Measurements from ENCODE around the gene SHISAL1.

SHISAL1 gene

DNA sequence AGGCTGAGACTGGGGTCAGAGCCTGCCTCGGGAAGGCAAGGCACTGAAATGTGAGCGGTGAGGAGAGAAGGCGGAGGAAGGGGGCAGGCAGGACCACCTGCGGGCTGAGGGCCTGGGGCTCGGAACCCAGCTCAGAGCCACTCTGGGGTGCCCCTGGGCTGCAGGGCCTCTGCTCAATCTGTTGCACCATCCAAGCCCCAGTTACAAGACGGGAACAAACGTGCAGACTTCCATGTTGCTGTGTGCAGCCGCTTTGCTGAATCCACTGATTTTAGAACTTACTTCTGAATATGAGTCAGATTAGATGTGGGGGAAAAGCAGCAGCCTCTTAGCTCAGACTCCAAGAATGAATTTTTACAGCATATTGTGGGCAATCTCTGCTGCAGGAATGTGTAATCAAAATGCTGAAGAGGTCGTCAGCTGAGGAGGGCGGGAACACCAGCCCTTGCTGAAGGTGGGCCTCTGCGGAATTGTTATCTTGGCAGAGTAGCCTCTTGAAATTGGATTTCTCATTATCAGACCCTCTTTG, 110.4 kb downstream of the SHISAL1 start:
- H3K27me3 ChIP-seq, result no peaks in the 10 kb centered on the region
- TF ChIP-seq CTCF (IDR thresholded peaks at IDR 0.05; ENCODE audit: low read depth, low read length), result no peak
- no peak for DNase-seq
- peaks cover 2% of the 10 kb centered on the region for H3K4me1 ChIP-seq
- no peak overlapping the region for H3K4me3 ChIP-seq (ENCODE audit: low read depth, low read length)
- H3K36me3 ChIP-seq, result no peaks in the 10 kb centered on the region
- H3K9me3 ChIP-seq, result no peaks in the 10 kb centered on the region; the same call in 1 of the 2 replicates

DNA sequence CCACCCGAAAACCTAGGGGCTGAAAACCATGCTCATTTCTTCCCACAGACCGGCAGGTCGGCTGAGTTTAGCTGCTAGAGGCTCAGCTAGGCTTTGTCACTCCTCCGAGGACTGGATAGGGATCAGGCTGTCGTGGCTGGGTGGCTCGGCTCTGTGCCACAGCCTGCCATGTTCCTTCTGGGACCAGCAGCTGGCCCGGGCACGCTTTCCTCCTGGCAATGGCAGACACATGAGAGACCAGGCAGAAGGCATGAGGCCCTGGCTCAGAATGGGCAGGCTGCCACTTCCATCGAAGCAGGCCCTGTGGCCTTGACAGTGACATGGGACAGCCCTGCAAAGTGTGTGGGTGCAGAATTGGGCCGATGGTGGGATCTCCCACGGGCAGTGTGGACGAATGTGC, 111.1 kb downstream of the SHISAL1 start:
- Histone ChIP-seq H3K9me3 (no peaks in the 10 kb centered on the region; the same call in 1 of the 2 replicates), H3K27me3 (no peaks in the 10 kb centered on the region), H3K36me3 (no peaks in the 10 kb centered on the region), H3K4me3 (ENCODE audit: low read depth, low read length) (no peak overlapping the region), H3K4me1 (peaks cover 2% of the 10 kb centered on the region)
- no peak for DNase-seq
- no peak for TF ChIP-seq CTCF (IDR thresholded peaks at IDR 0.05; ENCODE audit: low read depth, low read length)

GRCh38 chr22:44200855-44201550, 111.7 kb downstream of the SHISAL1 start:
- no peak overlapping the region for H3K4me3 ChIP-seq (ENCODE audit: low read depth, low read length)
- no peak for TF ChIP-seq CTCF (IDR thresholded peaks at IDR 0.05; ENCODE audit: low read depth, low read length)
- DNase-seq, result no peak
- H3K36me3 ChIP-seq, result no peaks in the 10 kb centered on the region
- no peaks in the 10 kb centered on the region for H3K27me3 ChIP-seq
- H3K9me3 ChIP-seq, result no peaks in the 10 kb centered on the region; the same call in 1 of the 2 replicates
- H3K4me1 ChIP-seq, result peaks cover 2% of the 10 kb centered on the region

- no peak for DNase-seq
- Histone ChIP-seq H3K4me1 (peaks cover 2% of the 10 kb centered on the region), H3K36me3 (no peaks in the 10 kb centered on the region), H3K4me3 (ENCODE audit: low read depth, low read length) (no peak overlapping the region), H3K9me3 (no peaks in the 10 kb centered on the region; the same call in 1 of the 2 replicates), H3K27me3 (no peaks in the 10 kb centered on the region)
- no peak for TF ChIP-seq CTCF (IDR thresholded peaks at IDR 0.05; ENCODE audit: low read depth, low read length)
Observed at GRCh38 chr22:44200451-44200850, 112.3 kb downstream of the SHISAL1 start.

DNA sequence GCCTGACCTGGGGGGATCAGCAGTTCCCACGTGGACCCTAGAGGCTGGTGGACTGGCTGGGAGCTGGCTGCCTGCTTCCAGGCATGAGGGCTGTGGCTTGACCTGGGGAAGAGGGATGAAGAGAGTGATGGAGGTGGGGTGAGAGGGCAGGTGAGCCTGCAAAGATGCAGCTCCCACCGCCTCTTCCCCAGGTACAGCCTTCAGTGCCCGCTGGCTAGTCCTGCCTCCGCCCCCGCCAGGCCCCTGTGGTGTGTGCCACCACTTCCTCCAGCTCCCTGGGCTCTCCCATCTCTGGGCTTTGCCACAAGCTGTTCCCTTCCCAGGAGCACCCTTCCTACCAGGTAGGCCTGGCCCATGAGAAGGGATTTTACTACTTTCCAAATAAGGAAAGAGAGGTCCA, 112.9 kb downstream of the SHISAL1 start:
- no peaks in the 10 kb centered on the region for H3K27me3 ChIP-seq
- no peak for TF ChIP-seq CTCF (IDR thresholded peaks at IDR 0.05; ENCODE audit: low read depth, low read length)
- peaks cover 2% of the 10 kb centered on the region for H3K4me1 ChIP-seq
- no peaks in the 10 kb centered on the region for H3K36me3 ChIP-seq
- H3K4me3 ChIP-seq (ENCODE audit: low read depth, low read length), result no peak overlapping the region
- no peak for DNase-seq
- no peaks in the 10 kb centered on the region; the same call in 1 of the 2 replicates for H3K9me3 ChIP-seq

- no peaks in the 10 kb centered on the region for H3K36me3 ChIP-seq
- no peak overlapping the region for H3K4me3 ChIP-seq (ENCODE audit: low read depth, low read length)
- H3K27me3 ChIP-seq, result no peaks in the 10 kb centered on the region
- no peaks in the 10 kb centered on the region for H3K9me3 ChIP-seq
- no peak for DNase-seq
- no peak for TF ChIP-seq CTCF (IDR thresholded peaks at IDR 0.05; ENCODE audit: low read depth, low read length)
- H3K4me1 ChIP-seq, result peaks cover 2% of the 10 kb centered on the region
Observed at GRCh38 chr22:44199164-44199563, 113.6 kb downstream of the SHISAL1 start.
